H1 (cell line): ENCODE data around the gene KCTD12. TPM values are rescaled to one million over a fixed set of nuclear protein-coding genes. Genes with fewer than 3 reads are reported as not detected.

Experiments used
- CTCF ChIA-PET: fragments of 300-600 bp; sonication (Branson Sonifier 250); formaldehyde crosslinking; loops from one replicate; lab custom pipeline; 2021; ENCODE audit not compliant: partially characterized antibody; lab: Charles Lee
- POLR2A ChIA-PET: fragments of 300-600 bp; sonication (Branson Sonifier 250); formaldehyde crosslinking; loops from one replicate; lab custom pipeline; 2021; ENCODE audit warnings: inconsistent platforms; ENCODE audit not compliant: partially characterized antibody; lab: Charles Lee
- DNase-seq, 2 experiments: peaks; one replicate each; pipeline versions ENCODE4 v3.0.0 to v3.0.0-alpha.2; 2010 to 2022; ENCODE audit warnings: low spot score in 2 of 2, low read depth in 1 of 2, mixed read lengths in 1 of 2
- FAIRE-seq: peaks from 2 replicates; lab custom pipeline; 2011; peaks lifted over from hg19 to GRCh38; lab: Jason Lieb, UNC
- H2AFZ ChIP-seq: 2 replicates; pipeline ENCODE4 v1.8.1; 2012; ENCODE audit warnings: low read length, inconsistent platforms
- H2AK5ac ChIP-seq: 2 replicates; pipeline ENCODE4 v1.6.1; 2013; ENCODE audit warnings: low read depth, low read length
- H2BK120ac ChIP-seq: replicated peaks from 2 replicates; pipeline ENCODE3; 2013; ENCODE audit warnings: low read depth, low read length, inconsistent platforms
- H2BK12ac ChIP-seq: 2 replicates; pipeline ENCODE4 v1.6.1; 2013; ENCODE audit warnings: low read depth, low read length
- H2BK15ac ChIP-seq: 2 replicates; pipeline ENCODE4 v1.6.1; 2013; ENCODE audit warnings: low read length
- H2BK20ac ChIP-seq: 2 replicates; pipeline ENCODE4 v1.6.1; 2013; ENCODE audit warnings: low read length
- H2BK5ac ChIP-seq: 2 replicates; pipeline ENCODE4 v1.6.1; 2013; ENCODE audit warnings: low read depth, low read length
- H3K14ac ChIP-seq: 2 replicates; pipeline ENCODE4 v1.6.1; 2013; ENCODE audit warnings: inconsistent platforms; ENCODE audit not compliant: insufficient read length
- H3K18ac ChIP-seq: 2 replicates; pipeline ENCODE4 v1.6.1; 2013; ENCODE audit warnings: low read length; ENCODE audit errors: extremely low read depth
- H3K23ac ChIP-seq: 2 replicates; pipeline ENCODE4 v1.6.1; 2013; ENCODE audit warnings: inconsistent platforms; ENCODE audit not compliant: insufficient read length
- H3K23me2 ChIP-seq: 2 replicates; pipeline ENCODE4 v1.6.1; 2013; ENCODE audit warnings: low read depth, low read length
- H3K27ac ChIP-seq: 2 replicates; pipeline ENCODE4 v1.6.1; 2011; ENCODE audit warnings: low read depth, low read length, inconsistent platforms
- H3K27me3 ChIP-seq, 4 experiments: replicated peaks in 1 of 4; 1 replicate in 1 of 4; 2 replicates in 3 of 4; pipeline versions ENCODE4 v1.6.1 to v1.8.1; 2011 to 2013; ENCODE audit warnings: low read length in 3 of 4, mild to moderate bottlenecking in 3 of 4, inconsistent platforms in 2 of 4, mixed read lengths in 2 of 4, moderate library complexity in 1 of 4; ENCODE audit not compliant: control insufficient read depth in 3 of 4, insufficient read depth in 3 of 4; ENCODE audit errors: extremely low read depth in 1 of 4
- H3K36me3 ChIP-seq, 4 experiments: 2 replicates each; pipeline versions ENCODE4 v1.6.1 to v1.8.1; 2011 to 2013; ENCODE audit warnings: mild to moderate bottlenecking in 4 of 4, low read length in 3 of 4, moderate library complexity in 2 of 4, control low read depth in 1 of 4, inconsistent platforms in 1 of 4; ENCODE audit not compliant: insufficient read depth in 4 of 4, control insufficient read depth in 2 of 4
- H3K4ac ChIP-seq: replicated peaks from 2 replicates; pipeline ENCODE3; 2013; ENCODE audit warnings: low read length, low read depth, mixed read lengths, inconsistent platforms; ENCODE audit not compliant: insufficient read length
- H3K4me1 ChIP-seq, 4 experiments: replicated peaks in 1 of 4; 1 replicate in 1 of 4; 2 replicates in 3 of 4; pipeline versions ENCODE4 v1.6.1 to v1.8.1; 2011 to 2013; ENCODE audit warnings: low read length in 3 of 4, inconsistent platforms in 2 of 4, mixed read lengths in 1 of 4; ENCODE audit not compliant: insufficient read depth in 4 of 4, control insufficient read depth in 3 of 4
- H3K4me2 ChIP-seq, 2 experiments: 2 replicates each; pipeline versions ENCODE4 v1.6.1 to v1.8.1; 2011 to 2013; ENCODE audit warnings: low read depth in 2 of 2, low read length in 2 of 2, control low read depth in 1 of 2, inconsistent platforms in 1 of 2, mild to moderate bottlenecking in 1 of 2; ENCODE audit not compliant: insufficient read depth in 1 of 2
- H3K4me3 ChIP-seq, 4 experiments: fragments of 200-600, 300-600 bp in 1 of 4; sonication (generic), shearing (Covaris generic), sonication (Bioruptor Twin) in 1 of 4; 2 replicates each; pipeline versions ENCODE4 v1.5.1 to v1.8.1; 2011 to 2016; ENCODE audit warnings: low read length in 4 of 4, low read depth in 3 of 4, control low read depth in 2 of 4, inconsistent platforms in 2 of 4, mild to moderate bottlenecking in 2 of 4, mixed read lengths in 1 of 4, moderate library complexity in 1 of 4; ENCODE audit not compliant: insufficient read depth in 2 of 4; ENCODE audit errors: extremely low read depth in 1 of 4
- H3K56ac ChIP-seq: replicated peaks from 2 replicates; pipeline ENCODE3; 2013; ENCODE audit warnings: low read depth, mild to moderate bottlenecking, mixed read lengths, low read length, inconsistent platforms; ENCODE audit not compliant: insufficient read length
- H3K79me1 ChIP-seq: 2 replicates; pipeline ENCODE4 v1.6.1; 2013; ENCODE audit warnings: low read depth, low read length, control low read depth
- H3K79me2 ChIP-seq, 2 experiments: 2 replicates each; pipeline versions ENCODE4 v1.6.1 to v1.8.1; 2012 to 2013; ENCODE audit warnings: low read length in 2 of 2, mild to moderate bottlenecking in 2 of 2, inconsistent platforms in 1 of 2; ENCODE audit not compliant: insufficient read depth in 2 of 2, control insufficient read depth in 1 of 2
- H3K9ac ChIP-seq, 4 experiments: replicated peaks in 1 of 4; 1 replicate in 1 of 4; 2 replicates in 3 of 4; pipeline versions ENCODE4 v1.6.1 to v1.8.1; 2011 to 2013; ENCODE audit warnings: low read depth in 3 of 4, low read length in 3 of 4, control low read depth in 2 of 4, mild to moderate bottlenecking in 2 of 4, moderate library complexity in 2 of 4, inconsistent platforms in 1 of 4; ENCODE audit errors: extremely low read depth in 1 of 4
- H3K9me3 ChIP-seq, 2 experiments: 2 replicates each; pipeline versions ENCODE4 v1.6.1 to v1.8.1; 2012 to 2013; ENCODE audit warnings: mild to moderate bottlenecking in 2 of 2, moderate library complexity in 2 of 2, control low read depth in 1 of 2, inconsistent platforms in 1 of 2, low read depth in 1 of 2, low read length in 1 of 2, mixed read lengths in 1 of 2; ENCODE audit not compliant: insufficient read depth in 2 of 2
- H4K20me1 ChIP-seq, 2 experiments: replicated peaks in 1 of 2; 2 replicates each; pipeline versions ENCODE3 to v1.8.1; 2011 to 2013; ENCODE audit warnings: inconsistent platforms in 2 of 2, low read length in 2 of 2, mild to moderate bottlenecking in 1 of 2; ENCODE audit not compliant: insufficient read depth in 2 of 2, control insufficient read depth in 1 of 2
- H4K5ac ChIP-seq: 2 replicates; pipeline ENCODE4 v1.6.1; 2013; ENCODE audit warnings: low read length, low read depth, mixed read lengths, inconsistent platforms; ENCODE audit not compliant: insufficient read length
- H4K8ac ChIP-seq: 2 replicates; pipeline ENCODE4 v1.8.0; 2013; ENCODE audit warnings: mild to moderate bottlenecking, moderate library complexity, low read length, inconsistent platforms; ENCODE audit not compliant: insufficient read depth; ENCODE audit errors: extremely low read depth
- H4K91ac ChIP-seq: replicated peaks from 2 replicates; pipeline ENCODE3; 2013; ENCODE audit warnings: low read length, mixed read lengths, inconsistent platforms; ENCODE audit not compliant: insufficient read length
- CTBP2 ChIP-seq: IDR thresholded peaks from 2 replicates; pipeline ENCODE4 v1.7.0; 2011; ENCODE audit warnings: borderline replicate concordance, mild to moderate bottlenecking, moderate library complexity, mixed read lengths, low read length; ENCODE audit not compliant: insufficient read depth, insufficient read length
- GABPA ChIP-seq: IDR thresholded peaks from 2 replicates; pipeline ENCODE4 v1.6.1; 2011; ENCODE audit warnings: mild to moderate bottlenecking, low read length, moderate library complexity, borderline replicate concordance; ENCODE audit not compliant: insufficient read depth
- GTF2F1 ChIP-seq: IDR thresholded peaks from 2 replicates; pipeline ENCODE4 v1.6.1; 2012; ENCODE audit warnings: low read depth, low read length, improper control_type of control experiment, borderline replicate concordance
- HDAC2 ChIP-seq, 2 experiments: fragments of 300-600 bp in 1 of 2; sonication (generic) in 1 of 2; IDR thresholded peaks; 2 replicates each; pipeline ENCODE4 v1.6.1; 2011 to 2012; ENCODE audit warnings: low read depth in 2 of 2, low read length in 2 of 2, mild to moderate bottlenecking in 2 of 2, moderate library complexity in 2 of 2, borderline replicate concordance in 1 of 2, inconsistent platforms in 1 of 2
- JUN ChIP-seq: IDR thresholded peaks from 2 replicates; pipeline ENCODE4 v1.6.1; 2011; ENCODE audit warnings: low read depth, mild to moderate bottlenecking, improper control_type of control experiment, low read length
- NANOG ChIP-seq: IDR thresholded peaks from 2 replicates; pipeline ENCODE4 v1.6.1; 2011; ENCODE audit warnings: low read length, low read depth, mild to moderate bottlenecking, inconsistent platforms; ENCODE audit not compliant: insufficient read depth, poor library complexity, severe bottlenecking
- NRF1 ChIP-seq: IDR thresholded peaks from 2 replicates; pipeline ENCODE4 v1.6.1; 2011; ENCODE audit warnings: mild to moderate bottlenecking, low read depth, low read length, improper control_type of control experiment
- POLR2AphosphoS5 ChIP-seq: IDR thresholded peaks from 2 replicates; pipeline ENCODE4 v1.6.1; 2011; ENCODE audit warnings: low read depth, low read length
- SIRT6 ChIP-seq: IDR thresholded peaks from one replicate; pipeline ENCODE4 v1.7.1; 2012; ENCODE audit warnings: low read length, inconsistent platforms
- TAF1 ChIP-seq: IDR thresholded peaks from 2 replicates; pipeline ENCODE4 v1.6.1; 2011; ENCODE audit warnings: mild to moderate bottlenecking, low read depth, low read length
- TAF7 ChIP-seq: optimal IDR thresholded peaks from 2 replicates; pipeline ENCODE3; 2011; ENCODE audit warnings: low read depth, mild to moderate bottlenecking, inconsistent platforms, low read length, moderate library complexity, borderline replicate concordance
- TCF12 ChIP-seq: IDR thresholded peaks from 2 replicates; pipeline ENCODE4 v1.6.1; 2011; ENCODE audit warnings: low read depth, mild to moderate bottlenecking, low read length
- WGBS, 2 experiments: shearing (Covaris generic) in 1 of 2; methylation state at CpG; one replicate each; pipeline versions ENCODE4 v1.1.6 to v1.1.7; 2013 to 2015; ENCODE audit warnings: low lambda C conversion rate in 2 of 2, mixed read lengths in 2 of 2, inconsistent platforms in 1 of 2, low coverage in 1 of 2, missing lambda C conversion rate in 1 of 2; ENCODE audit not compliant: insufficient replicate concordance in 2 of 2, insufficient coverage in 1 of 2, insufficient read length in 1 of 2; ENCODE audit errors: extremely low coverage in 1 of 2, missing lambda C conversion rate in 1 of 2; 5-methylcytosine and 5-hydroxymethylcytosine counted together
- polyA plus RNA-seq, 7 experiments: library from polyadenylated mRNA; depleted of rRNA in 3 of 7; stranded (reverse) in 5 of 7; unstranded in 2 of 7; fragments of >200 nt in 5 of 7; fragments of 200-250 nt in 2 of 7; gene quantifications; 1 replicate in 5 of 7; 2 replicates in 1 of 7; 4 replicates in 1 of 7; pipeline versions ENCODE4 v1.2.1 to v1.2.3, GENCODE V29; 2011 to 2013; ENCODE audit warnings: missing spikeins in 2 of 7, mixed read lengths in 2 of 7
- total RNA-seq: library from RNA; stranded (reverse); fragmentation: NEBNext Ultra II Directional; extraction: Animal tissue kit (Norgen Biotek cat#: 25700); gene quantifications from 2 replicates; pipeline ENCODE4 v1.2.1, GENCODE V29; 2021

KCTD12 gene
- total and polyA plus RNA-seq, 2 of the 8 experiments (the other 6 are each of a cell fraction or from before 2014, with no cell fraction given): 2.5 to 9.6 TPM

DNA sequence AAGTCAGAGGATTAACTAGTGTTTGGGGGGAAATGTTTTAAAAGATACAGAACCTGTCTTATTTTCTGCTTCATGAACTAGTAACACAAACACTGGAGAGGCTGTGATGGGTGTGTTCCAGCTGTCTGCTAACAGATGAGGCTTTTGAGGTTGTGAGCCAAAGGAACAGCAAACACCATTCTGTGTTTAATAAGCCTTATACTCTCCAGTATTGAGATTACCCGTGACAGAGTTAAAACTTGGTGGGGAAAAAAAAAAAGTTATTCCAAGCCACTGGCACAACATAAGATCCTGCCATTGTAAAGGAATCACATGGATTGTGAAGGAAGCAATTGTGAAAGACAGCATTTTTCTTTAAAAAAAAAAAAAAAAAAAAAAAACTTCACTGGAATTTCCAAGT is 48.4 kb downstream of the KCTD12 start:
- H2BK15ac ChIP-seq: no peak overlapping the region
- H3K79me2 ChIP-seq: no peaks in the 10 kb centered on the region
- no peak overlapping the region for H3K4me3 ChIP-seq
- no peaks in the 10 kb centered on the region for H3K23me2 ChIP-seq
- H3K18ac ChIP-seq: no peak overlapping the region
- H2BK12ac ChIP-seq: no peak overlapping the region
- FAIRE-seq: no peak
- no peak overlapping the region for H3K27ac ChIP-seq
- POLR2A ChIA-PET: no interaction called here
- H3K27me3 ChIP-seq: no peaks in the 10 kb centered on the region
- H4K91ac ChIP-seq: no peak overlapping the region
- H3K4ac ChIP-seq: no peak overlapping the region
- DNase-seq: no peak
- no peak overlapping the region for H2AFZ ChIP-seq
- no peaks in the 10 kb centered on the region for H4K20me1 ChIP-seq
- no peak overlapping the region for H3K9ac ChIP-seq
- H3K56ac ChIP-seq: no peak overlapping the region
- CTCF ChIA-PET: interaction anchor here (1.2 kb wide), 1 partner anchor 143 kb away, joined by 3 read pairs; no protein-coding TSS in a partner anchor
- no peak overlapping the region for H3K23ac ChIP-seq
- no peaks in the 10 kb centered on the region for H3K79me1 ChIP-seq
- H2BK120ac ChIP-seq: no peak overlapping the region
- no peaks in the 10 kb centered on the region for H3K9me3 ChIP-seq
- no peaks in the 10 kb centered on the region for H3K36me3 ChIP-seq
- H4K5ac ChIP-seq: no peak overlapping the region
- no peak overlapping the region for H3K14ac ChIP-seq
- no peak overlapping the region for H3K4me2 ChIP-seq
- 92% methylated on average over 1 of the region's 1 CpG; no CpG with 5 or more reads in 1 of the 2 experiments for WGBS, 2 experiments
- H3K4me1 ChIP-seq: no peaks in the 10 kb centered on the region
- no peak overlapping the region for H2BK5ac ChIP-seq
- no peak overlapping the region for H2BK20ac ChIP-seq
- H2AK5ac ChIP-seq: no peak overlapping the region
- no peak overlapping the region for H4K8ac ChIP-seq
- TF ChIP-seq POLR2AphosphoS5: no peak
- no peak for TF ChIP-seq TCF12
- no peak for TF ChIP-seq SIRT6
- no peak for TF ChIP-seq TAF1
- no peak for TF ChIP-seq GTF2F1
- TF ChIP-seq JUN: no peak
- no peak for TF ChIP-seq HDAC2 (IDR thresholded peaks at IDR 0.05; ENCODE audit: borderline replicate concordance in 1 of 2, low read depth in 2 of 2, low read length in 2 of 2)
- no peak for TF ChIP-seq NRF1
- TF ChIP-seq NANOG: no peak
- TF ChIP-seq TAF7: no peak
- TF ChIP-seq GABPA: no peak
- no peak for TF ChIP-seq CTBP2
